ENCODE data around the gene CHST6.

Gene CHST6

DNA sequence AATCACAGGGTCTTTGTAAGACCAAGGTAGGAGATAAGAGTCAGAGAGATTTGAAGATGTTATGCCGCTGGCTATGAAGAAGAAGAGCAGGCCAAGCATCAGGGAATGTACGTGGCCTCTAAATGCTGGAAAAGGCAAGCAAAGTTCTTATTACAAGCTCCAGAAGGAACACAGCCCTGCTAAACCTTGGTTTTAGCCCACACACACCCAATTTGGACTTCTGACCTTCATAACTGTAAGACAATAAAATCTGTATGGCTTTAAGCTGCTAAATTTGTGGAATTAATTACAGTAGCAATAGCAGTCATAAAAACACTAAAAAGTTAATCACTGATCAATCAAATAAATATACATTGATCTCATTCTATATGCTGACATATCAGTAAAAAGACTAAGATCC is 36.8 kb downstream of the CHST6 start:
- Histone ChIP-seq H3K36me3 (ENCODE audit: control insufficient read depth, low read length) (peaks cover 3% of the 10 kb centered on the region; the same call in 1 of the 2 replicates), H3K27ac (ENCODE audit: low read depth, low read length) (no peak overlapping the region), H3F3A (ENCODE audit: control insufficient read depth, insufficient read depth) (no peaks in the 10 kb centered on the region), H3K27me3 (ENCODE audit: control insufficient read depth, low read length) (no peaks in the 10 kb centered on the region), H3K4me2 (ENCODE audit: low read length) (no peak overlapping the region), H3K9me2 (replicated peaks; ENCODE audit: control insufficient read depth, low read length) (no peaks in the 10 kb centered on the region), H3K4me1 (ENCODE audit: control insufficient read depth, low read length) (peaks cover 5% of the 10 kb centered on the region), H3K4me3 (ENCODE audit: low read length) (no peak overlapping the region), H4K20me1 (ENCODE audit: control insufficient read depth, insufficient read depth, low read depth, low read length) (peaks cover 6% of the 10 kb centered on the region), H3K9me3 (ENCODE audit: control insufficient read depth, insufficient read depth, low read length) (no peaks in the 10 kb centered on the region), H3K79me2 (ENCODE audit: control insufficient read depth, low read length) (peaks cover 93% of the 10 kb centered on the region)
- TF ChIP-seq EZH2phosphoT487 (IDR thresholded peaks at IDR 0.05; ENCODE audit: borderline replicate concordance, low read length): no peak
- TF ChIP-seq, protein P1, sequence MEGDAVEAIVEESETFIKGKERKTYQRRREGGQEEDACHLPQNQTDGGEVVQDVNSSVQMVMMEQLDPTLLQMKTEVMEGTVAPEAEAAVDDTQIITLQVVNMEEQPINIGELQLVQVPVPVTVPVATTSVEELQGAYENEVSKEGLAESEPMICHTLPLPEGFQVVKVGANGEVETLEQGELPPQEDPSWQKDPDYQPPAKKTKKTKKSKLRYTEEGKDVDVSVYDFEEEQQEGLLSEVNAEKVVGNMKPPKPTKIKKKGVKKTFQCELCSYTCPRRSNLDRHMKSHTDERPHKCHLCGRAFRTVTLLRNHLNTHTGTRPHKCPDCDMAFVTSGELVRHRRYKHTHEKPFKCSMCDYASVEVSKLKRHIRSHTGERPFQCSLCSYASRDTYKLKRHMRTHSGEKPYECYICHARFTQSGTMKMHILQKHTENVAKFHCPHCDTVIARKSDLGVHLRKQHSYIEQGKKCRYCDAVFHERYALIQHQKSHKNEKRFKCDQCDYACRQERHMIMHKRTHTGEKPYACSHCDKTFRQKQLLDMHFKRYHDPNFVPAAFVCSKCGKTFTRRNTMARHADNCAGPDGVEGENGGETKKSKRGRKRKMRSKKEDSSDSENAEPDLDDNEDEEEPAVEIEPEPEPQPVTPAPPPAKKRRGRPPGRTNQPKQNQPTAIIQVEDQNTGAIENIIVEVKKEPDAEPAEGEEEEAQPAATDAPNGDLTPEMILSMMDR (IDR thresholded peaks at IDR 0.05; ENCODE audit: low read depth, low read length, poor library complexity, severe bottlenecking): no peak

DNA sequence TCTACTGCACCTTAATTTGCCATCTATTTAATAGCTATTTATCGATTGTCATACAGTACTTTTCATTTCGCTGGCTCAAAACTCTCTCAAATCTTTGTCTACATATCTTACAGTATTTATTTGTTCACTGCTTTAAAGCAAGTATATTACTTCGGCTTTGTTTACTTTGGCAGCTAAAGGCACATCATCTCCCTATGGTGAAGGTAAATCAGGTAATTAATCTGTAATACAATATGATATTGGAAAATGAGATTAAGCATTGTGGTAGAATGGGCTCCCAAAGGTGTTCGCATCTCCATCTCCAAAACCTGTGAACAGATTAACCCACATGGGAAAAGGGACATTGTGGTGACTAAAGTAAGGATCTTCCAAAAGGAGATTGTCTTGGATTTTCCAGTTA is 37.2 kb downstream of the CHST6 start:
- no peak overlapping the region for H3K4me3 ChIP-seq (ENCODE audit: low read length)
- H3K36me3 ChIP-seq (ENCODE audit: control insufficient read depth, low read length): peaks cover 3% of the 10 kb centered on the region; the same call in 1 of the 2 replicates
- H3K4me2 ChIP-seq (ENCODE audit: low read length): no peak overlapping the region
- H4K20me1 ChIP-seq (ENCODE audit: control insufficient read depth, insufficient read depth, low read depth, low read length): peaks cover 10% of the 10 kb centered on the region
- H3K79me2 ChIP-seq (ENCODE audit: control insufficient read depth, low read length): peaks cover 93% of the 10 kb centered on the region
- TF ChIP-seq, protein P1 (IDR thresholded peaks at IDR 0.05; ENCODE audit: low read depth, low read length, poor library complexity, severe bottlenecking): no peak
- no peak for TF ChIP-seq EZH2phosphoT487 (IDR thresholded peaks at IDR 0.05; ENCODE audit: borderline replicate concordance, low read length)
- no peaks in the 10 kb centered on the region for H3K9me2 ChIP-seq (replicated peaks; ENCODE audit: control insufficient read depth, low read length)
- peaks cover 3% of the 10 kb centered on the region for H3K4me1 ChIP-seq (ENCODE audit: control insufficient read depth, low read length)
- no peaks in the 10 kb centered on the region for H3K27me3 ChIP-seq (ENCODE audit: control insufficient read depth, low read length)
- H3K9me3 ChIP-seq (ENCODE audit: control insufficient read depth, insufficient read depth, low read length): no peaks in the 10 kb centered on the region
- no peaks in the 10 kb centered on the region for H3F3A ChIP-seq (ENCODE audit: control insufficient read depth, insufficient read depth)
- no peak overlapping the region for H3K27ac ChIP-seq (ENCODE audit: low read depth, low read length)

DNA sequence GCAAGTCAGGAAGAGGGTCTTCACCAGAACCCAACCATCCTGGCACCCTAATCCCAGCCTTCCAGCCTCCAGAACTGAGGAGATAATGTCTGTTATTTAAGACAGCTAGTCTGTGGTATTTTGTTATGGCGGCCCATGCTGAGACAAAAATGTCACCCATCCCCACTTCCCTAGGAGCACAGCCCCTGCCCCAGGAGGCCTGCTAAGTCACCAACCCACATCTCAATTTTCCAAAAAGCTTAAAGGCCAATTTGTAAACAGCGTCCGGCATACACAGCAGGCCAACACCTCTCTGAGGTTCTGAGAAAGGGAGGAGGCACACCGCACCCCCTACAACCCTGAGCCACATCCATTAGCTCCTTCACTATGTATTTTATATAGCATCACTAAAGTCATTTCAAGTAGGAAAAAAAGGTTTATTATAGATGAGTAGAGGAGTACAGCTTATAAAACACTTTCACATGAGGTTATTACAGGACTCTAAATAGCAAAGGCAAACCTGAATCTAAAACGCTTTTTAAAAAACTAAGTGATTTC is 37.7 kb downstream of the CHST6 start:
- no peaks in the 10 kb centered on the region for H3K9me3 ChIP-seq (ENCODE audit: control insufficient read depth, insufficient read depth, low read length)
- TF ChIP-seq EZH2phosphoT487 (IDR thresholded peaks at IDR 0.05; ENCODE audit: borderline replicate concordance, low read length): no peak
- TF ChIP-seq, protein P1 (IDR thresholded peaks at IDR 0.05; ENCODE audit: low read depth, low read length, poor library complexity, severe bottlenecking): no peak
- H3K4me3 ChIP-seq (ENCODE audit: low read length): no peak overlapping the region
- H4K20me1 ChIP-seq (ENCODE audit: control insufficient read depth, insufficient read depth, low read depth, low read length): peaks cover 15% of the 10 kb centered on the region
- H3K79me2 ChIP-seq (ENCODE audit: control insufficient read depth, low read length): peaks cover 93% of the 10 kb centered on the region
- no peaks in the 10 kb centered on the region for H3K4me1 ChIP-seq (ENCODE audit: control insufficient read depth, low read length)
- H3K4me2 ChIP-seq (ENCODE audit: low read length): no peak overlapping the region
- peaks cover 3% of the 10 kb centered on the region; the same call in 1 of the 2 replicates for H3K36me3 ChIP-seq (ENCODE audit: control insufficient read depth, low read length)
- no peak overlapping the region for H3K27ac ChIP-seq (ENCODE audit: low read depth, low read length)
- no peaks in the 10 kb centered on the region for H3K9me2 ChIP-seq (replicated peaks; ENCODE audit: control insufficient read depth, low read length)
- no peaks in the 10 kb centered on the region for H3K27me3 ChIP-seq (ENCODE audit: control insufficient read depth, low read length)
- H3F3A ChIP-seq (ENCODE audit: control insufficient read depth, insufficient read depth): no peaks in the 10 kb centered on the region
